ENCODE measurements around the gene ZNF862.
"Not testable (repeated sequence)": the region's sequence is repeated elsewhere in the genome, so short reads cannot be mapped to it uniquely, and the experiment has no call there.

The ZNF862 gene

DNA sequence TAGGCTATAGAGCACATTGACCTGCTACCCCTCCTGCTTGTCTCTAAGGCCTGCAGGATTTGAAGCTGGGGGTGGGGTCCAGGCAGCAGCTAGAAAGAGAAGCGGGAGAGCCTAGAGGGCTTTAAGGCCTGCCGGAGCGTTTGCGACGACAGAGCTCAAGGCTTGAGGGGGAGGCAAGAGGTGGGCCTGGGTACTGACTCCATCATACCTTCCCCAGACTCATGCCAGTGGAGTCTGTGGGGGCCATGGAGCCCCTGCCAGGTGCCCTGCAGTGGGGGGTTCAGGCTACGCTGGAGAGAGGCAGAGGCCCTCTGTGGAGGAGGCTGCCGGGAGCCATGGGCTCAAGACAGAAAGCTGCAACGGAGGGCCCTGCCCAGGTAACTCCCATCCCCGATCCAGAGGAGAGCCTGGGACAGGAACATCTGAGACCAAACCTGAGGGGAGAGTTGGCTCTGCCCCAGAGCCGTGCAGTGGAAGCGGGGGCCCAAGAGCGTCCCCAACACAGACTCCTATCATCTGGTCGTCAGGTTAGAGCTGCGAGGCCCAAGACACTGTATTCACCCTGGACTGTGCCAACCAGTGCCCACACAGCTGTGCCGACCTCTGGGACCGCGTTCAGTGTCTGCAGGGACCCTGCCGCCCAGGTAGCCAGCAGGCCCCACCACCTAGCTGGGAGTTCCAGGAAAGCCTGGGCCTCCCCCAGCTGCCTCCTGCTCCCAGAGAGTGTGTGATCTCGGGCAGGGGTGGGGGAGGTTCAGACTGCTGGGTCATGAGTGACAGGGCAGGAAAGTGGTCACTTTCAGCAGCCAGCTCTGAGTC lies 13.2 kb upstream of the ZNF862 start:
- DNase-seq (ENCODE audit: low spot score), result no peak

DNA sequence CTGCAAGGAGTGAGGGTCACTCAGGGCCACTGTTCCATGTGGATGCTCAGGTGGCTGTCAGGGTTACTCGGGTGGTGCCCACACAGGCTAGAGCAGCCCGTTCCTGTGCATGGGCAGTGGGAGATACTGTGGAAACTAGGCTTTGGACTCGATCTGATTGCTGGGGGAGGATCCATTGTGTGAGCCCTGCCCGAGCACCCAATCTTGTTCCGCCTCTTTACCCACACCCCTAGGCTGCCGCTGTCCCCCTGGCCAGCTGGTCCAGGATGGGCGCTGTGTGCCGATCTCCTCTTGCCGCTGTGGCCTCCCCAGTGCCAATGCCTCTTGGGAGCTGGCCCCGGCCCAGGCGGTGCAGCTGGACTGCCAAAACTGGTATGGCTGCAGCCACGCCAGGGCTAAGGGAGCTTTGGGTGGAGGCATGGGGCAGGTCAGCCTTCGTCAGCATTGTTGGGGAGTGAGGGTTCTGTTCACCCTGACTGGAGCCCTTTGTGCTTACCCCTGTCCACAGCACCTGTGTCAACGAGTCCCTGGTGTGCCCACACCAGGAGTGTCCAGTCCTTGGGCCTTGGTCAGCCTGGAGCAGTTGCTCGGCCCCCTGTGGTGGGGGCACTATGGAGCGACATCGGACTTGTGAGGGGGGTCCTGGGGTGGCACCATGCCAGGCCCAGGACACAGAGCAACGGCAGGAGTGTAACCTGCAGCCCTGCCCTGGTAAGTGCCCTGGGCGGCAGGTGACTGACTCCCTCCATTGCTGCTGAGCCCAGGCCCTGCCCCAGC lies 12.4 kb upstream of the ZNF862 start:
- no peak for DNase-seq (ENCODE audit: low spot score)

- no peak for DNase-seq (ENCODE audit: low spot score)
These were observed 11.7 kb upstream of the ZNF862 start for GRCh38 chr7:149826344-149827088.

GRCh38 chr7:149827089-149827981 lies 10.8 kb upstream of the ZNF862 start:
- DNase-seq (ENCODE audit: low spot score), result no peak

GRCh38 chr7:149828357-149829309 lies 9.5 kb upstream of the ZNF862 start:
- DNase-seq (ENCODE audit: low spot score), result no peak

GRCh38 chr7:149830527-149830926 lies 7.6 kb upstream of the ZNF862 start:
- DNase-seq (ENCODE audit: low spot score), result not testable (repeated sequence)

DNA sequence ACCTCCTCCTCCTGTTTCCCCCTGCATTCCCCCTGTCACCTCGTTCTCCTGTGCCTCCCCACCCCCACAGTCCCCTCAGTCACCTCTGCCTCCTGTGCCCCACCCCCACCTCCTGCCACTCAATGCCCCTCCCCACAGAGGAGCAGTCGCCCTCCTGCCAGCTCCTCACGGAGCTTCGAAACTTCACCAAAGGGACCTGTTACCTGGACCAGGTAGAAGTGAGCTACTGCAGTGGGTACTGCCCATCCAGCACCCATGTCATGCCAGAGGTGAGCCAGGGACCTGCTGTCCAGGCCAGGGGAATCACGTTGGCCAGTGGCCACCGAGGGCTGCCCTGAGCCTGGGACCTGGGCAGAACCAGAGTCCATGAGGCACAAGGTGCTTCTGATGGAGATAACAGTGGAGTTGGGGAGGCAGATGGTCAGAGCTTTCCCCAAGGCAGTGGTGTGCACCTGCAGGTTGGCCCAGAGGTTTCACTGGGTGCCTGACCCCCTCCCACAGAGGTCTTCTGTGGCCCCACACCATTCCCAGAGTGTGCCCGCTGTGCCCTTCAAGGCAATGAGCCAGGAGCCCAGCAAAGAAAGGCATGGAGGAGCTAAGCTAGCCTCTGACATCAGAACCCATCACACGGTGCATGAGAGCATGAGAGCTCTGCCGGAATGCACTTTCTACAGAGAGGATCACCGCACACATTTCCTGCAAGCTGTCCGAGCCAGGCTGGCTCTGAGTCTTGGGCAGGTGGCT lies 7.0 kb upstream of the ZNF862 start:
- no peak for DNase-seq (ENCODE audit: low spot score)

DNA sequence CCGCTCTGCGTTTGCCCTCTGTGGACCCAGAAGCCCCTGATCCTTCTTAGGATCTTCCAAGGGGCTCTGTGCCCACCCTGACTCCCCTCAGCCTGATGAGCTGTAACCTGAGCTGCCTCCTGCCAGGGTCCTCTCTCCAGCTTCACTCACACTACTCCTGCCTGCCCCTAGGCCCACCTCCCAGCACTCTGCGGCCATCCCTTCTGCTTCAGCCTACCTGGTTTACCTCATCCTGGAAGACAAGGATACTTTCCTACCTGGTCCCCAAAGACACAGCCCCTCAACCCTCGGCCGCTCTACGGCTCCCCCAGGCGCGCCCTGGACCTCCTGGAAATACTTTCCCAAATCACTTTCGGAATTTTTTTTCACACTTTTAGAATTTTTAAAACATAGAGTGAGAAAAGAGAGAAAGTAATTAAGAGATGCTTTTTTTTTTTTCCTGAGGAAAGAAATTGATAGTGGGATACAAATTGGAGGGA lies 6.4 kb upstream of the ZNF862 start:
- DNase-seq (ENCODE audit: low spot score), result no peak

DNA sequence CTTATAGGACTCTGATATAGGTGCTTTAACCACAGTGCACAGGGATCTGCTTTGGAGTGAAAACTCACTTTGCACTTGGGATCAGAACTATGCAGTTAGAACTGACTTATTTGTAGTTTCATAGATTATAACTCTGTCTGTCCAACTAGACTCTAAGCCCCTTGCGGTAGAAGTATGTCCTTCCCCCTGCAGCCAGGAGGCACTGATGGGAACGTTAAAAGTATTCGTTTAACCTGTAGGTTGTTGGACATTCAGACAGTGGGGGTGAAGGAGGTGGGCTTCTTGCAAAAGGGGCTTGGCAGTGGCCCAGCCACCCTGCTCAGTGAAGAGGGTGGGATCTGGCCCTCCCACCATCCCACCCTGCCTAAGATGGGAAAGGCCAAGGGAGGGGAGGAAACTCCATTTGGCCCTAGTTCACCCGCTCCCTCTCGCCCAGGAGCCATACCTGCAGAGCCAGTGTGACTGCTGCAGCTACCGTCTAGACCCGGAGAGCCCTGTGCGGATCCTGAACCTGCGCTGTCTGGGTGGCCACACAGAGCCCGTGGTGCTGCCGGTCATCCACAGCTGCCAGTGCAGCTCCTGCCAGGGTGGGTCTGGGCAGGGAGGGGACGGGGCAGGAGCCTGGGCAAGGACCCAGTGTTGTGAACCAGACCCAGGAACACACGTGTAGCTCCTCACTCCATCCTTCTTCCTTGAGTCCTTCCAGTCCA lies 5.7 kb upstream of the ZNF862 start:
- no peak for DNase-seq (ENCODE audit: low spot score)

GRCh38 chr7:149833495-149834130 lies 4.6 kb upstream of the ZNF862 start:
- no peak for DNase-seq (ENCODE audit: low spot score)

DNA sequence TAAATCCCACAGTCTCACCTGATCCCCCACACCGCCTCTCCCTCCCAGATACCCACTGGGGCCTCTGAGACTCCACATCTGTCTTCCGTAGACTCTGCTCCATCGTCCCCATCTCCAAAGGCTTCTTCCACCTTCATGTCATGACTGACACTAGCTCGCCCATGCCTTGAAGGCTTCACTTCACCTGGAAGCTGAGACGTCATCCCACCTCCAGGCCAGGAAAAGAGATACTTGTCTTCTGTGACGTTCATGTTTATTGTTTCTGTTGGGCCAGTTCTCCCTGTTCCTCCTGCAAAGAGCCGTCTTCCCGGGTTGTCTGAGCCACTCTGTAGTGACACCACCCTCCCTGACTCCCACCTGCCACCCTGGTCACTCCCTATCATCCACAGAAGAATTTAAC lies 3.6 kb upstream of the ZNF862 start:
- DNase-seq (ENCODE audit: low spot score), result no peak

DNA sequence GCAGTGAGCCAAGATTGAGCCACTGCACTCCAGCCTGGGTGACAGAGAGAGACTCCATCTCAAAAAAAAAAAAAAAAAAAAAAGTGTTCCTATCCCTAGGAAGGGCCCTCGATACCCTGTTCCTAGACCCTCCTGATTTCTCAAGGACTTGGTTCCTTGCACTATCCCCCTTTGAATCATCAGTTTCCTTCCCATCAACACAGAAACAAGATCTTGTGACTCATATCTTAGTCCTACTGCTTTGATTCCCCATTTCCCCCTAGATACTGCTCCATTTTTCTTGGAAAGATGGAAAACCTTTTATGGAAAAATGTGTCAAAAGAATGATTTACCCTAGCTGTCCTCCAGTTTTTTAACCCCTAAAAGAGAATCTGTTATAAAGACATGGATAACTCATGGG lies 1.7 kb upstream of the ZNF862 start:
- DNase-seq (ENCODE audit: low spot score), result no peak

GRCh38 chr7:149837564-149838223 lies 481 bp upstream of the ZNF862 start:
- DNase-seq (ENCODE audit: low spot score), result no peak

GRCh38 chr7:149838992-149839408 lies 825 bp downstream of the ZNF862 start:
- peak; percentile 26 for DNase-seq (ENCODE audit: low spot score)

DNA sequence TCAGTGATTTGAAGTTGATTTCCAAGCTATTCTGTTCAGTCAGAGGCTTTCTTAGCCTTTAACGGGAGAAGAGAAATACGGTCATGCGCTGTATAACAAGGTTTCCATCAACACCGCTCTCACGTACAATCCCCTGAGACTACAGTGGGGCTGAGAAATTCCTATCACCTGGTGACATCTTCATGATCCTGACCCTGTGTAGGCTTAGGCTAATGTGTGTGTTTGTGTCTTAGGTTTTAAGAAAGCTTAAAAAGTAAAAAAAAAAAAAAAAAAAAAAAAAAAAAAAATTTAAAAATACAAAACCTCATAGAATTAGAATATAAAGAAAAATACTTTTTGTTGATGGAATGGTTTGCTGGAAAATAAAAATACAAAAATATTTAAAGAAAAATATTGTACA lies 1.8 kb downstream of the ZNF862 start:
- DNase-seq (ENCODE audit: low spot score), result no peak

DNA sequence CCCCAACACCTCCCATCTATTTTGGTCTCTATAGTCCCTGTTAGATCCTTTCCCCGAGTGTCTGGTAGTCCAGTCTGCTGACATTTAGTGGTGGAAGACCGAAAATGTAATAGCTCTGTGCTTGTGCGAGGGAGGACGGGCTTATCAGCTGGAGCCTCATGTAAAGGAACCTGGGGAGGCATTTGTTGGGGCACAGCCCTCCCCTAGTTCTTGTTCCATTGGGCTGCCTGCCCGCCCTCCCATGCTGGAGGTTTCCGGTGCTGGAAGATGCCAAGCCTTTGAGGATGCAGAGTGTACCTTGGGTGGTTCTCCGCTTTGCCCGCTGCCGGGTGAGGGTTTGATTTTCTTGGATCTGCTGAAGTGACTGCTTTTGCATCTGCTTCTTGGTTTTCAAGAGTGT lies 5.4 kb downstream of the ZNF862 start:
- no peak for DNase-seq (ENCODE audit: low spot score)

- no peak for DNase-seq (ENCODE audit: low spot score)
These were observed 6.3 kb downstream of the ZNF862 start for GRCh38 chr7:149844445-149844844.
